Smooth muscle cell (in vitro differentiated cells): ENCODE data around the gene SLC2A13. TPM values are rescaled to one million over a fixed set of nuclear protein-coding genes. Genes with fewer than 3 reads are reported as not detected.

Experiments
- DNase-seq: peaks from one replicate; lab custom pipeline; 2025; ENCODE audit not compliant: unreplicated experiment; lab: John Stamatoyannopoulos, UW
- H2AFZ ChIP-seq: fragments of 200-600 bp; sonication (generic); 2 replicates; pipeline ENCODE4 v1.6.0; 2016; ENCODE audit warnings: antibody characterized with exemption, low read depth, mild to moderate bottlenecking
- H3F3A ChIP-seq: fragments of 200-600 bp; sonication (generic); 2 replicates; pipeline ENCODE4 v1.6.0; 2017; ENCODE audit warnings: antibody characterized with exemption, low read depth
- H3K27ac ChIP-seq: fragments of 200-600 bp; sonication (generic); 2 replicates; pipeline ENCODE4 v1.5.1; 2016; ENCODE audit warnings: low read depth, mild to moderate bottlenecking
- H3K27me3 ChIP-seq: fragments of 200-600 bp; sonication (generic); 2 replicates; pipeline ENCODE4 v1.6.1; 2016; ENCODE audit warnings: low read depth, mild to moderate bottlenecking
- H3K36me3 ChIP-seq: fragments of 200-600 bp; sonication (generic); 2 replicates; pipeline ENCODE4 v1.5.1; 2016; ENCODE audit warnings: low read depth
- H3K4me1 ChIP-seq: fragments of 200-600 bp; sonication (generic); 2 replicates; pipeline ENCODE4 v1.5.1; 2016; ENCODE audit warnings: low read depth
- H3K4me2 ChIP-seq: fragments of 200-600 bp; sonication (generic); 2 replicates; pipeline ENCODE4 v1.6.0; 2016; ENCODE audit warnings: mild to moderate bottlenecking
- H3K4me3 ChIP-seq: fragments of 200-600 bp; sonication (generic); 2 replicates; pipeline ENCODE4 v1.5.1; 2016; ENCODE audit warnings: mild to moderate bottlenecking
- H3K79me2 ChIP-seq: fragments of 200-600 bp; sonication (generic); 2 replicates; pipeline ENCODE4 v1.6.0; 2016; ENCODE audit warnings: low read depth, mild to moderate bottlenecking
- H3K9ac ChIP-seq: fragments of 200-600 bp; sonication (generic); 2 replicates; pipeline ENCODE4 v1.6.0; 2016; ENCODE audit warnings: low read depth
- H3K9me3 ChIP-seq: fragments of 200-600 bp; sonication (generic); replicated peaks from 2 replicates; pipeline ENCODE4 v1.5.1; 2016; ENCODE audit warnings: low read depth
- H4K20me1 ChIP-seq: fragments of 200-600 bp; sonication (generic); 2 replicates; pipeline ENCODE4 v1.6.0; 2016; ENCODE audit warnings: low read depth
- WGBS: methylation state at CpG from one replicate; pipeline ENCODE4 v1.1.7; 2016; ENCODE audit warnings: low lambda C conversion rate; 5-methylcytosine and 5-hydroxymethylcytosine counted together
- polyA plus RNA-seq: library from polyadenylated mRNA; unstranded; fragments of >200 nt; fragmentation: Nextera tagmentation; extraction: Ambion mirVana; gene quantifications from 2 replicates; pipeline ENCODE4 v1.2.1, GENCODE V29; 2016
- total RNA-seq: library from RNA; depleted of rRNA; stranded (reverse); fragments of >200 nt; gene quantifications from 2 replicates; pipeline ENCODE4 v1.2.3, GENCODE V29; 2014
- TF ChIP-seq, protein P1 (sequence below): fragments of 200-600 bp; sonication (generic); IDR thresholded peaks from 2 replicates; pipeline ENCODE4 v1.5.1; 2017; ENCODE audit warnings: borderline replicate concordance, mild to moderate bottlenecking, antibody characterized with exemption; ENCODE audit not compliant: insufficient read depth, poor library complexity, severe bottlenecking

The SLC2A13 gene
- total and polyA plus RNA-seq, 2 experiments from 2014 or later = 9.6 to 27.4 TPM

DNA sequence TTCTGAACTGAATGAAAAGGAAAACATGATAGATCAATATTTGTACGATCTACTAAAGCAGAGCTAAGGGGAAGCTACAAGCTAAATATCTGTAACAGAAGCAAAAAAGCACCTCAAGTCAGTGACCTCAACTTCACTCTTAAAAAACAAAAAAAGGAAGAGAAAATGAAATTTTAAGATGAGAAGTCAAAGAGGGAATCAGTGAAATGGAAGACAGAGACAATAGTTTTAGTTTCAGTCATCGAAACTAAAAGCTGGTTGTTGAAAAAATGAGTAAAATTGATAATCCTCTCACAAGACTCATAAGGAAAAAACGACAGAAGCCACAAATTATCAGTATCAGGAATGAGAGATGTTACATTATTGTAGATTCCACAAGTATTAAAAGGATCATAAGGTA, 11.9 kb upstream of the SLC2A13 start:
- Histone ChIP-seq H3K27me3 (no peaks in the 10 kb centered on the region), H2AFZ (no peak overlapping the region), H3K27ac (no peak overlapping the region), H3K4me2 (no peak overlapping the region), H4K20me1 (no peaks in the 10 kb centered on the region), H3K9me3 (no peaks in the 10 kb centered on the region), H3K36me3 (no peaks in the 10 kb centered on the region), H3F3A (no peaks in the 10 kb centered on the region), H3K79me2 (no peaks in the 10 kb centered on the region), H3K4me1 (no peaks in the 10 kb centered on the region), H3K4me3 (no peak overlapping the region), H3K9ac (no peak overlapping the region)
- TF ChIP-seq, protein P1, sequence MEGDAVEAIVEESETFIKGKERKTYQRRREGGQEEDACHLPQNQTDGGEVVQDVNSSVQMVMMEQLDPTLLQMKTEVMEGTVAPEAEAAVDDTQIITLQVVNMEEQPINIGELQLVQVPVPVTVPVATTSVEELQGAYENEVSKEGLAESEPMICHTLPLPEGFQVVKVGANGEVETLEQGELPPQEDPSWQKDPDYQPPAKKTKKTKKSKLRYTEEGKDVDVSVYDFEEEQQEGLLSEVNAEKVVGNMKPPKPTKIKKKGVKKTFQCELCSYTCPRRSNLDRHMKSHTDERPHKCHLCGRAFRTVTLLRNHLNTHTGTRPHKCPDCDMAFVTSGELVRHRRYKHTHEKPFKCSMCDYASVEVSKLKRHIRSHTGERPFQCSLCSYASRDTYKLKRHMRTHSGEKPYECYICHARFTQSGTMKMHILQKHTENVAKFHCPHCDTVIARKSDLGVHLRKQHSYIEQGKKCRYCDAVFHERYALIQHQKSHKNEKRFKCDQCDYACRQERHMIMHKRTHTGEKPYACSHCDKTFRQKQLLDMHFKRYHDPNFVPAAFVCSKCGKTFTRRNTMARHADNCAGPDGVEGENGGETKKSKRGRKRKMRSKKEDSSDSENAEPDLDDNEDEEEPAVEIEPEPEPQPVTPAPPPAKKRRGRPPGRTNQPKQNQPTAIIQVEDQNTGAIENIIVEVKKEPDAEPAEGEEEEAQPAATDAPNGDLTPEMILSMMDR = no peak
- no peak for DNase-seq
- 80% methylated on average over 3 of the region's 3 CpGs for WGBS

DNA sequence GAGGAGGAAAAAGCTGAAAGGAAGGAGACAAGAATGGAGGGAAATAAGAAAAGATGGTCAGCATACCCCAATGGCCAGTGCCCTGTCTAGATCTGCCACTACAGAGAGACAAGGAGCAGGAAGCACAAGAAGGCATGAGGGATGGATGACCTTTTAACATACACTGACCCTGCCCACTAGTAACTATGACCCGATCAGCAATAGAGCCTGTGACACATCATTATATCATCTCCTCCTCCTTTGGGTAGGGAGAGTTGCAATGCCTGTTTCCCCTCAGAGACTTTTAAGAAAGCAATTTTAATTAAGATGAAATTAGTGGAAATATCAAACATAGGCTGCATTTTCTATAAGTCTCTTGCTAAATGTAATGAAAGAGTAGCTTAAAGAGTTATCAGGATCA, 4.7 kb upstream of the SLC2A13 start:
- WGBS = 65% methylated on average over 1 of the region's 1 CpG
- no peaks in the 10 kb centered on the region for H3K79me2 ChIP-seq
- H3K9me3 ChIP-seq = no peaks in the 10 kb centered on the region
- H3K4me1 ChIP-seq = no peaks in the 10 kb centered on the region
- H3K9ac ChIP-seq = no peak overlapping the region
- H3K27ac ChIP-seq = no peak overlapping the region
- H3F3A ChIP-seq = peaks cover 6% of the 10 kb centered on the region
- no peaks in the 10 kb centered on the region for H4K20me1 ChIP-seq
- H3K4me2 ChIP-seq = no peak overlapping the region
- H2AFZ ChIP-seq = no peak overlapping the region
- TF ChIP-seq, protein P1 = no peak
- DNase-seq = no peak
- H3K4me3 ChIP-seq = no peak overlapping the region
- no peaks in the 10 kb centered on the region for H3K27me3 ChIP-seq
- H3K36me3 ChIP-seq = no peaks in the 10 kb centered on the region

DNA sequence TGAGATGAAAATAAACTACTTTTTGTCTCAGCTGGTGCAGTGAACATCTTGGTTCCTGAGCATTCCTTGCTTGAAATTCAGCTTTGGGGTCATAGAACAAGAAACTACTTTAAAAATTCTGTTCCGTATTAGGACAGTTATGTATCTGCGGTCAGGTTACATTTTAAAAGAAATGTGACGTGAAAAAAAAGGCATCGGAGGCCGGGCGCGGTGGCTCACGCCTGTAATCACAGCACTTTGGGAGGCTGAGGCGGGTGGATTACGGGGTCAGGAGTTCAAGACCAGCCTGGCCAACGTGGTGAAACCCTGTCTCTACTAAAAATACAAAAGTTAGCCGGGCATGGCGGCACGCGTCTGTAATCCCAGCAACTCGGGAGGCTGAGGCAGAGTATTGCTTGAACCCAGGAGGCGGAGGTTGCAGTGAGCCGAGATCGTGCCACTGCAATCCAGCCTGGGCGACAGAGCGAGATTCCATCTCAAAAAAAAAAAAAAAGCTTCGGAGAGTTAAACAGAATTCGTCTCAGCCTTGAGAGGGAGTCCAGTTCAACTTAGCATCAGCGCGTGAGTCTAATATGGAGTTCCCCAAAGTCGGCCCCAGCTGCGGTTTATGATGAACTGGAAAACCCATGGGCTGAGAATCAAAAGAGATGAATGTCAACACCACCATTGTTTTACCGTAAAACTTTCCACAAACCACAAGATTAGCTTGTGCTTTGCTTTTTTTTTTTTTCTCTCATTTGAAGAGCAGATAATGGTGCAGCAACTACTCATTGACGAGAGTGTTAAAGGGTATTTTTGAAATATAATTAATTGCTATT, 2.1 kb upstream of the SLC2A13 start:
- H3K27me3 ChIP-seq = no peaks in the 10 kb centered on the region
- WGBS = 89% methylated on average over 29 of the region's 29 CpGs
- H3K9ac ChIP-seq = no peak overlapping the region
- H3K36me3 ChIP-seq = no peaks in the 10 kb centered on the region
- no peaks in the 10 kb centered on the region for H3K9me3 ChIP-seq
- H3K27ac ChIP-seq = no peak overlapping the region
- H3K4me2 ChIP-seq = peak overlapping the region; percentile 74
- H3K4me3 ChIP-seq = no peak overlapping the region
- DNase-seq = no peak
- peaks cover 14% of the 10 kb centered on the region for H3K4me1 ChIP-seq
- H2AFZ ChIP-seq = peak overlapping the region; percentile 2
- H3F3A ChIP-seq = peaks cover 6% of the 10 kb centered on the region
- TF ChIP-seq, protein P1 = no peak
- H4K20me1 ChIP-seq = peaks cover 20% of the 10 kb centered on the region
- peaks cover 19% of the 10 kb centered on the region for H3K79me2 ChIP-seq
